ENCODE measurements around the gene LTBP1. TPM values are rescaled to one million over a fixed set of nuclear protein-coding genes. Genes with fewer than 3 reads are reported as not detected.

LTBP1 gene
- total and polyA plus RNA-seq, 2 experiments from 2014 or later = 15.7 to 49.8 TPM

- no peak overlapping the region for H3K4me2 ChIP-seq
- DNase-seq (ENCODE audit: low spot score) (no peak), ATAC-seq (no peak)
- H3F3A ChIP-seq (replicated peaks; ENCODE audit: low read depth) = no peaks in the 10 kb centered on the region
- H4K20me1 ChIP-seq (replicated peaks; ENCODE audit: insufficient read depth) = no peaks in the 10 kb centered on the region
- Mint-ChIP-seq H3K27me3 (ENCODE audit: insufficient read depth, low read depth, poor library complexity) (no peaks in the 10 kb centered on the region), H3K9me3 (no peaks in the 10 kb centered on the region), H3K4me1 (no peaks in the 10 kb centered on the region), H3K4me3 (no peak overlapping the region), H3K27ac (no peak overlapping the region), H3K36me3 (ENCODE audit: low read depth) (no peaks in the 10 kb centered on the region)
- no peak overlapping the region for H3K4me3 ChIP-seq
- no peaks in the 10 kb centered on the region for H3K36me3 ChIP-seq (ENCODE audit: insufficient read depth)
- H2AFZ ChIP-seq = no peak overlapping the region
- no peak overlapping the region for H3K27ac ChIP-seq (ENCODE audit: low read depth)
- no peaks in the 10 kb centered on the region for H3K79me2 ChIP-seq (replicated peaks; ENCODE audit: insufficient read depth)
- no peaks in the 10 kb centered on the region for H3K27me3 ChIP-seq (ENCODE audit: insufficient read depth)
- no peak for TF ChIP-seq REST (IDR thresholded peaks at IDR 0.05; ENCODE audit: unreplicated experiment)
- no peak for TF ChIP-seq JUNB (IDR thresholded peaks at IDR 0.05; ENCODE audit: unreplicated experiment)
- no peak for TF ChIP-seq STAT1 (IDR thresholded peaks at IDR 0.05; ENCODE audit: unreplicated experiment)
- no peak for TF ChIP-seq EZH2phosphoT487 (IDR thresholded peaks at IDR 0.05; ENCODE audit: unreplicated experiment)
- no peak for TF ChIP-seq POLR2AphosphoS5 (IDR thresholded peaks at IDR 0.05; ENCODE audit: low read depth)
- TF ChIP-seq ZNF462 (CRISPR knock-in tag; IDR thresholded peaks at IDR 0.05) = no peak
- no peak for TF ChIP-seq NANOG (IDR thresholded peaks at IDR 0.05; ENCODE audit: borderline replicate concordance)
- TF ChIP-seq CTCF (conservative IDR thresholded peaks at IDR 0.05; ENCODE audit: low read depth in 2 of 2) = no peak
- no peak for TF ChIP-seq CREB1 (CRISPR knock-in tag; IDR thresholded peaks at IDR 0.05; ENCODE audit: low read depth)
- no peak for TF ChIP-seq EZH2 (IDR thresholded peaks at IDR 0.05; ENCODE audit: low read depth, unreplicated experiment)
- no peak for TF ChIP-seq ZNF114 (CRISPR knock-in tag; IDR thresholded peaks at IDR 0.05)
- no peak for TF ChIP-seq ETS1 (IDR thresholded peaks at IDR 0.05)
- no peak for TF ChIP-seq ZNF331 (CRISPR knock-in tag; IDR thresholded peaks at IDR 0.05; ENCODE audit: low read depth)
- no peaks in the 10 kb centered on the region for H3K4me1 ChIP-seq (ENCODE audit: insufficient read depth)
- H3K9me2 ChIP-seq (ENCODE audit: insufficient read depth) = 0 out of 2 replicates have a peak, but pooled peaks cover 8% of the 10 kb centered on the region
These were observed 180.2 kb downstream of the LTBP1 start for GRCh38 chr2:33126958-33127357.

Data from GM23338 (cell line).